Measurements from ENCODE around the gene THRB.
"Not testable (repeated sequence)": the region's sequence is repeated elsewhere in the genome, so short reads cannot be mapped to it uniquely, and the experiment has no call there.

The THRB gene

GRCh38 chr3:24133436-24133835 lies 361.2 kb downstream of the THRB start:
- no peak for DNase-seq

GRCh38 chr3:24129549-24129948 lies 365.1 kb downstream of the THRB start:
- no peak for DNase-seq

- DNase-seq: no peak
Observed at GRCh38 chr3:24128199-24129005, 366.2 kb downstream of the THRB start.

- DNase-seq: no peak
Observed at GRCh38 chr3:24123596-24123995, 371.1 kb downstream of the THRB start.

- DNase-seq: no peak
Observed at GRCh38 chr3:24120434-24120833, 374.2 kb downstream of the THRB start.

GRCh38 chr3:24119321-24119751 lies 375.3 kb downstream of the THRB start:
- no peak for DNase-seq

GRCh38 chr3:24117508-24117907 lies 377.1 kb downstream of the THRB start:
- no peak for DNase-seq

GRCh38 chr3:24111711-24112110 lies 382.9 kb downstream of the THRB start:
- DNase-seq: no peak

GRCh38 chr3:24110051-24110450 lies 384.6 kb downstream of the THRB start:
- no peak for DNase-seq

GRCh38 chr3:24101676-24102168 lies 392.9 kb downstream of the THRB start:
- no peak for DNase-seq

GRCh38 chr3:24100696-24101402 lies 393.8 kb downstream of the THRB start:
- no peak for DNase-seq

GRCh38 chr3:24096695-24097290 lies 397.9 kb downstream of the THRB start:
- no peak for DNase-seq

GRCh38 chr3:24096271-24096670 lies 398.4 kb downstream of the THRB start:
- DNase-seq: no peak

GRCh38 chr3:24094818-24095217 lies 399.8 kb downstream of the THRB start:
- not testable (repeated sequence) for DNase-seq

GRCh38 chr3:24088782-24089181 lies 405.9 kb downstream of the THRB start:
- no peak for DNase-seq

- no peak for DNase-seq
Observed at GRCh38 chr3:24087469-24087868, 407.2 kb downstream of the THRB start.

- no peak for DNase-seq
Observed at GRCh38 chr3:24086617-24087404, 407.8 kb downstream of the THRB start.

GRCh38 chr3:24086206-24086605 lies 408.4 kb downstream of the THRB start:
- DNase-seq: no peak

GRCh38 chr3:24072193-24072592 lies 422.5 kb downstream of the THRB start:
- no peak for DNase-seq

- no peak for DNase-seq
Observed at GRCh38 chr3:24069045-24069444, 425.6 kb downstream of the THRB start.

- no peak for DNase-seq
Observed at GRCh38 chr3:24067483-24067882, 427.2 kb downstream of the THRB start.

Data from KG1 (cell line).